Liver (tissue), 9 donors: ENCODE measurements around the gene SCYGR4. TPM values are rescaled to one million over a fixed set of nuclear protein-coding genes. Genes with fewer than 3 reads are reported as not detected.

Source experiments
- DNase-seq: peaks from one replicate; pipeline ENCODE4 v3.0.0-alpha.2; 2017; ENCODE audit warnings: low spot score
- H3K27ac ChIP-seq, 2 donors: one replicate each; pipeline ENCODE4 v1.7.0; 2013; ENCODE audit warnings: inconsistent platforms in 2 of 2, low read length in 2 of 2, control low read depth in 1 of 2, low read depth in 1 of 2, mild to moderate bottlenecking in 1 of 2
- H3K27me3 ChIP-seq, 4 donors: one replicate each; pipeline versions ENCODE4 v1.6.1 to v1.7.0; 2013; ENCODE audit warnings: low read length in 3 of 4, inconsistent platforms in 1 of 4, mild to moderate bottlenecking in 1 of 4, moderate library complexity in 1 of 4; ENCODE audit not compliant: control insufficient read depth in 4 of 4, insufficient read depth in 4 of 4
- H3K36me3 ChIP-seq, 4 donors: one replicate each; pipeline versions ENCODE4 v1.6.1 to v1.7.0; 2013; ENCODE audit warnings: low read length in 3 of 4, mild to moderate bottlenecking in 3 of 4, low read depth in 1 of 4, moderate library complexity in 1 of 4; ENCODE audit not compliant: control insufficient read depth in 4 of 4, insufficient read depth in 3 of 4
- H3K4me1 ChIP-seq, 4 donors: one replicate each; pipeline versions ENCODE4 v1.6.1 to v1.7.0; 2013; ENCODE audit warnings: low read length in 3 of 4, mild to moderate bottlenecking in 3 of 4, moderate library complexity in 1 of 4; ENCODE audit not compliant: control insufficient read depth in 4 of 4, insufficient read depth in 4 of 4
- H3K4me3 ChIP-seq, 3 donors: one replicate each; pipeline versions ENCODE4 v1.6.1 to v1.7.0; 2013; ENCODE audit warnings: low read length in 3 of 3, control low read depth in 1 of 3, low read depth in 1 of 3, mild to moderate bottlenecking in 1 of 3
- H3K9ac ChIP-seq, 2 donors: one replicate each; pipeline ENCODE4 v1.7.0; 2013; ENCODE audit warnings: low read length in 2 of 2, mild to moderate bottlenecking in 2 of 2, moderate library complexity in 2 of 2, control low read depth in 1 of 2, low read depth in 1 of 2
- H3K9me3 ChIP-seq, 4 donors: one replicate each; pipeline versions ENCODE4 v1.6.1 to v1.7.0; 2013; ENCODE audit warnings: low read length in 3 of 4; ENCODE audit not compliant: control insufficient read depth in 4 of 4
- EGR1 ChIP-seq, 2 donors: IDR thresholded peaks; 2 replicates each; pipeline ENCODE4 v1.6.1; 2016 to 2018; ENCODE audit warnings: antibody characterized with exemption in 2 of 2, low read depth in 2 of 2
- GABPA ChIP-seq, 2 donors: IDR thresholded peaks in 1 of 2; conservative IDR thresholded peaks in 1 of 2; 2 replicates each; pipeline ENCODE4 v1.6.1; 2016; ENCODE audit warnings: antibody characterized with exemption in 2 of 2, mild to moderate bottlenecking in 1 of 2, moderate library complexity in 1 of 2
- HNF4G ChIP-seq: IDR thresholded peaks from 2 replicates; pipeline ENCODE4 v1.6.1; 2016; ENCODE audit warnings: antibody characterized with exemption
- NR2F2 ChIP-seq: IDR thresholded peaks from 2 replicates; pipeline ENCODE4 v1.6.1; 2016; ENCODE audit warnings: antibody characterized with exemption
- RXRA ChIP-seq, 2 donors: IDR thresholded peaks; 2 replicates each; pipeline ENCODE4 v1.6.1; 2017 to 2018; ENCODE audit warnings: antibody characterized with exemption in 2 of 2, mild to moderate bottlenecking in 1 of 2
- TAF1 ChIP-seq: conservative IDR thresholded peaks from 2 replicates; pipeline ENCODE4 v1.6.1; 2016; ENCODE audit warnings: antibody characterized with exemption, mild to moderate bottlenecking
- YY1 ChIP-seq: IDR thresholded peaks from 2 replicates; pipeline ENCODE4 v1.6.1; 2016; ENCODE audit warnings: antibody characterized with exemption, mild to moderate bottlenecking
- WGBS: extraction: QIAGEN DNeasy Blood & Tissue Kit; methylation state at CpG from one replicate; pipeline ENCODE4 v1.1.7; 2013; 5-methylcytosine and 5-hydroxymethylcytosine counted together
- polyA plus RNA-seq, 2 donors: library from polyadenylated mRNA; stranded (reverse) in 1 of 2; unstranded in 1 of 2; fragments of 200-250 nt in 1 of 2; fragments of >200 nt in 1 of 2; fragmentation: Nextera tagmentation in 1 of 2; extraction: Ambion mirVana in 1 of 2; gene quantifications; one replicate each; pipeline versions ENCODE4 v1.2.1 to v1.2.3, GENCODE V29; 2013 to 2015
- total RNA-seq, 2 donors: library from RNA; depleted of rRNA; stranded (reverse); fragments of >200 nt; gene quantifications; one replicate each; pipeline ENCODE4 v1.2.3, GENCODE V29; 2014
- TF ChIP-seq, protein P1 (sequence below): IDR thresholded peaks from 2 replicates; pipeline ENCODE4 v1.6.1; 2016; ENCODE audit warnings: antibody characterized with exemption, mild to moderate bottlenecking
- TF ChIP-seq, protein P2 (sequence below): IDR thresholded peaks from 2 replicates; pipeline ENCODE4 v1.6.1; 2016; ENCODE audit warnings: antibody characterized with exemption
- TF ChIP-seq, protein P3 (sequence below): IDR thresholded peaks from 2 replicates; pipeline ENCODE4 v1.6.1; 2016; ENCODE audit warnings: antibody characterized with exemption
- TF ChIP-seq, protein P4 (sequence below): IDR thresholded peaks from 2 replicates; pipeline ENCODE4 v1.6.1; 2016; ENCODE audit warnings: antibody characterized with exemption
- TF ChIP-seq, protein P5 (sequence below): fragments of 150-350 bp; IDR thresholded peaks from 2 replicates; pipeline ENCODE4 v1.5.1; 2017; ENCODE audit warnings: improper control_type of control experiment, low read depth, low read length; ENCODE audit not compliant: missing input control
- donor health status: healthy.
- donor health status: healthy.
- donor health status: healthy.
- donor health status: healthy.
- donor health status: healthy.

Gene SCYGR4
- total and polyA plus RNA-seq, 4 donors: not detected

DNA sequence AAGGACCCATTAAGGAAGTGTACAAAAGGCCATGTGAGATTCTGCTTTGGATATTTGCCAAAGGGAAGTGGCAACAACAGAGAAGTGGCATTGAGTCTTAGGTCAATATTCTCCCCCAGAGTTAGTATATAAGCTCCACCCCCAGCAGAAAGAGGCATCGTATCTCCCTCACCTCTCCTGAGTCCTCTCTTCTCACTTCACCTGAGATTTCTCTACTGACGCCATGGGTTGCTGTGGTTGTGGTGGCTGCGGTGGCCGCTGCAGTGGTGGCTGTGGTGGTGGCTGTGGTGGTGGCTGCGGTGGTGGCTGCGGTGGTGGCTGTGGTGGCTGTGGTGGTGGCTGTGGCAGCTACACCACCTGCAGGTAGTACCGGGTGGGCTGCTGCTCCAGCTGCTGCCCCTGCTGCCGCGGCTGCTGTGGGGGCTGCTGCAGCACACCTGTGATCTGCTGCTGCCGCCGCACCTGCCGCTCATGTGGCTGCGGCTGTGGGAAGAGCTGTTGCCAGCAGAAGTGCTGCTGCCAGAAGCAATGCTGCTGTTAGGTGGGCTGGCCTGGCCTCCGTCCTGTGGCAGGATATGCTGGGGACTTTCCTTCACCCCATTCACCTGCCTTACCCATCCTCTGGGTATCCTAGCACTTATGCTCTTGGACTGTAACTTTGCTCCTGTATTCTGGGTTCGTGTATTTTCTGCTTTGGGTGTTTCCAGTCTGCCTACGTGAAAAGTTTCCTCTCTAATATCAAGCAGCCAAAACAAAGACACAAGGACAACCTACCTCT, 8.5 kb upstream of the SCYGR4 start:
- DNase-seq: no peak

DNA sequence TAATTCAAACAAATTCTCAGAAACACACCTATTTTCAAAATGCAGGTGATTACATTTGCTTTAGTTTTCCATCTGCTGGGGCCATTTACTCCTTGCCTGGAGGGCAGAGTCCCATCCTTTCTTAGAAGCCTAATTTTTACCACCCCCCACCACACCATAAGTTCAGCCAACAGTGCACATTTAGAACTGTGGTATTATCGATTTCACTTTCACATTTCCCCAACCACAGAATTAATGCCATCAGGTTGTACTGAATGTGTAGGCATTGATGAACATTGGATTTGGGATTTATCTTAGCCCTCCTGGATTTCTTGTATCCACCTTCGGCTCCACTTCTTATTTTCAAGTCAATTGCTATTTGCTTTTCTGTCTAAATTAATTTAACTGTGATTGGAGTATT, 7.2 kb upstream of the SCYGR4 start:
- WGBS: 79% methylated on average over 2 of the region's 2 CpGs

More for the DNA sequence above, 8.5 kb upstream of the SCYGR4 start:
- Histone ChIP-seq H3K9ac (no peak overlapping the region), H3K36me3 (no peaks in the 10 kb centered on the region), H3K27ac (no peak overlapping the region), H3K4me1 (no peaks in the 10 kb centered on the region), H3K27me3 (no peaks in the 10 kb centered on the region), H3K9me3 (no peaks in the 10 kb centered on the region), H3K4me3 (no peak overlapping the region)
- WGBS: 80% methylated on average over 16 of the region's 16 CpGs
- TF ChIP-seq, protein P1, sequence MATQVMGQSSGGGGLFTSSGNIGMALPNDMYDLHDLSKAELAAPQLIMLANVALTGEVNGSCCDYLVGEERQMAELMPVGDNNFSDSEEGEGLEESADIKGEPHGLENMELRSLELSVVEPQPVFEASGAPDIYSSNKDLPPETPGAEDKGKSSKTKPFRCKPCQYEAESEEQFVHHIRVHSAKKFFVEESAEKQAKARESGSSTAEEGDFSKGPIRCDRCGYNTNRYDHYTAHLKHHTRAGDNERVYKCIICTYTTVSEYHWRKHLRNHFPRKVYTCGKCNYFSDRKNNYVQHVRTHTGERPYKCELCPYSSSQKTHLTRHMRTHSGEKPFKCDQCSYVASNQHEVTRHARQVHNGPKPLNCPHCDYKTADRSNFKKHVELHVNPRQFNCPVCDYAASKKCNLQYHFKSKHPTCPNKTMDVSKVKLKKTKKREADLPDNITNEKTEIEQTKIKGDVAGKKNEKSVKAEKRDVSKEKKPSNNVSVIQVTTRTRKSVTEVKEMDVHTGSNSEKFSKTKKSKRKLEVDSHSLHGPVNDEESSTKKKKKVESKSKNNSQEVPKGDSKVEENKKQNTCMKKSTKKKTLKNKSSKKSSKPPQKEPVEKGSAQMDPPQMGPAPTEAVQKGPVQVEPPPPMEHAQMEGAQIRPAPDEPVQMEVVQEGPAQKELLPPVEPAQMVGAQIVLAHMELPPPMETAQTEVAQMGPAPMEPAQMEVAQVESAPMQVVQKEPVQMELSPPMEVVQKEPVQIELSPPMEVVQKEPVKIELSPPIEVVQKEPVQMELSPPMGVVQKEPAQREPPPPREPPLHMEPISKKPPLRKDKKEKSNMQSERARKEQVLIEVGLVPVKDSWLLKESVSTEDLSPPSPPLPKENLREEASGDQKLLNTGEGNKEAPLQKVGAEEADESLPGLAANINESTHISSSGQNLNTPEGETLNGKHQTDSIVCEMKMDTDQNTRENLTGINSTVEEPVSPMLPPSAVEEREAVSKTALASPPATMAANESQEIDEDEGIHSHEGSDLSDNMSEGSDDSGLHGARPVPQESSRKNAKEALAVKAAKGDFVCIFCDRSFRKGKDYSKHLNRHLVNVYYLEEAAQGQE: no peak
- TF ChIP-seq NR2F2 (no peak), YY1 (no peak), TAF1 (no peak), GABPA (IDR thresholded peaks at IDR 0.05 in 1 of 2, conservative IDR thresholded peaks at IDR 0.05 in 1 of 2) (no peak), RXRA (IDR thresholded peaks at IDR 0.05) (no peak)
- TF ChIP-seq, protein P2, sequence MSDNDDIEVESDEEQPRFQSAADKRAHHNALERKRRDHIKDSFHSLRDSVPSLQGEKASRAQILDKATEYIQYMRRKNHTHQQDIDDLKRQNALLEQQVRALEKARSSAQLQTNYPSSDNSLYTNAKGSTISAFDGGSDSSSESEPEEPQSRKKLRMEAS: no peak
- TF ChIP-seq, protein P3, sequence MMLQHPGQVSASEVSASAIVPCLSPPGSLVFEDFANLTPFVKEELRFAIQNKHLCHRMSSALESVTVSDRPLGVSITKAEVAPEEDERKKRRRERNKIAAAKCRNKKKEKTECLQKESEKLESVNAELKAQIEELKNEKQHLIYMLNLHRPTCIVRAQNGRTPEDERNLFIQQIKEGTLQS: no peak
- TF ChIP-seq, protein P4, sequence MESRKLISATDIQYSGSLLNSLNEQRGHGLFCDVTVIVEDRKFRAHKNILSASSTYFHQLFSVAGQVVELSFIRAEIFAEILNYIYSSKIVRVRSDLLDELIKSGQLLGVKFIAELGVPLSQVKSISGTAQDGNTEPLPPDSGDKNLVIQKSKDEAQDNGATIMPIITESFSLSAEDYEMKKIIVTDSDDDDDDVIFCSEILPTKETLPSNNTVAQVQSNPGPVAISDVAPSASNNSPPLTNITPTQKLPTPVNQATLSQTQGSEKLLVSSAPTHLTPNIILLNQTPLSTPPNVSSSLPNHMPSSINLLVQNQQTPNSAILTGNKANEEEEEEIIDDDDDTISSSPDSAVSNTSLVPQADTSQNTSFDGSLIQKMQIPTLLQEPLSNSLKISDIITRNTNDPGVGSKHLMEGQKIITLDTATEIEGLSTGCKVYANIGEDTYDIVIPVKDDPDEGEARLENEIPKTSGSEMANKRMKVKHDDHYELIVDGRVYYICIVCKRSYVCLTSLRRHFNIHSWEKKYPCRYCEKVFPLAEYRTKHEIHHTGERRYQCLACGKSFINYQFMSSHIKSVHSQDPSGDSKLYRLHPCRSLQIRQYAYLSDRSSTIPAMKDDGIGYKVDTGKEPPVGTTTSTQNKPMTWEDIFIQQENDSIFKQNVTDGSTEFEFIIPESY: no peak

More for the DNA sequence above, 7.2 kb upstream of the SCYGR4 start:
- H3K9ac ChIP-seq: no peak overlapping the region
- no peaks in the 10 kb centered on the region for H3K4me1 ChIP-seq
- no peaks in the 10 kb centered on the region for H3K27me3 ChIP-seq
- no peak overlapping the region for H3K4me3 ChIP-seq
- H3K27ac ChIP-seq: no peak overlapping the region
- TF ChIP-seq EGR1 (IDR thresholded peaks at IDR 0.05; ENCODE audit: low read depth in 2 of 2) (no peak), GABPA (IDR thresholded peaks at IDR 0.05 in 1 of 2, conservative IDR thresholded peaks at IDR 0.05 in 1 of 2) (no peak), NR2F2 (no peak), HNF4G (no peak)
- TF ChIP-seq, protein P5, sequence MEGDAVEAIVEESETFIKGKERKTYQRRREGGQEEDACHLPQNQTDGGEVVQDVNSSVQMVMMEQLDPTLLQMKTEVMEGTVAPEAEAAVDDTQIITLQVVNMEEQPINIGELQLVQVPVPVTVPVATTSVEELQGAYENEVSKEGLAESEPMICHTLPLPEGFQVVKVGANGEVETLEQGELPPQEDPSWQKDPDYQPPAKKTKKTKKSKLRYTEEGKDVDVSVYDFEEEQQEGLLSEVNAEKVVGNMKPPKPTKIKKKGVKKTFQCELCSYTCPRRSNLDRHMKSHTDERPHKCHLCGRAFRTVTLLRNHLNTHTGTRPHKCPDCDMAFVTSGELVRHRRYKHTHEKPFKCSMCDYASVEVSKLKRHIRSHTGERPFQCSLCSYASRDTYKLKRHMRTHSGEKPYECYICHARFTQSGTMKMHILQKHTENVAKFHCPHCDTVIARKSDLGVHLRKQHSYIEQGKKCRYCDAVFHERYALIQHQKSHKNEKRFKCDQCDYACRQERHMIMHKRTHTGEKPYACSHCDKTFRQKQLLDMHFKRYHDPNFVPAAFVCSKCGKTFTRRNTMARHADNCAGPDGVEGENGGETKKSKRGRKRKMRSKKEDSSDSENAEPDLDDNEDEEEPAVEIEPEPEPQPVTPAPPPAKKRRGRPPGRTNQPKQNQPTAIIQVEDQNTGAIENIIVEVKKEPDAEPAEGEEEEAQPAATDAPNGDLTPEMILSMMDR: no peak
- H3K9me3 ChIP-seq: no peaks in the 10 kb centered on the region
- DNase-seq: no peak
- H3K36me3 ChIP-seq: no peaks in the 10 kb centered on the region
